DND-41 (cell line): ENCODE results near the gene FCRL2.

Source experiments
- CTCF ChIP-seq: IDR thresholded peaks from 2 replicates; pipeline ENCODE4 v1.5.1; 2012; ENCODE audit warnings: borderline replicate concordance, low read length, moderate library complexity, mild to moderate bottlenecking; ENCODE audit not compliant: poor library complexity, severe bottlenecking; ENCODE audit errors: extremely low read depth
- EZH2 ChIP-seq: IDR thresholded peaks from 3 replicates; pipeline ENCODE4 v1.6.1; 2012; ENCODE audit warnings: borderline replicate concordance, low read depth, mild to moderate bottlenecking, moderate library complexity, low read length, inconsistent platforms; ENCODE audit not compliant: severe bottlenecking

GRCh38 chr1:157732755-157733154, 44.2 kb downstream of the FCRL2 start:
- TF ChIP-seq CTCF, result no peak
- no peak for TF ChIP-seq EZH2
